ENCODE results near the gene AKAP1.

AKAP1 gene

GRCh38 chr17:57077000-57077399 lies 8.0 kb upstream of the AKAP1 start:
- Histone ChIP-seq H3K27ac (ENCODE audit: low read length) (no peak overlapping the region), H3K4me1 (ENCODE audit: control insufficient read depth, insufficient read depth, low read length) (peaks cover 9% of the 10 kb centered on the region), H3K4me3 (ENCODE audit: low read length in 2 of 2) (no peak overlapping the region), H3K27me3 (ENCODE audit: control insufficient read depth in 1 of 2, insufficient read depth in 2 of 2, low read length in 2 of 2) (no peaks in the 10 kb centered on the region), H3K9ac (ENCODE audit: low read length in 2 of 2) (no peak overlapping the region), H3K9me3 (ENCODE audit: control insufficient read depth in 2 of 2, low read length in 2 of 2) (no peaks in the 10 kb centered on the region), H3K36me3 (ENCODE audit: control insufficient read depth in 2 of 2, insufficient read depth in 2 of 2, low read length in 2 of 2) (no peaks in the 10 kb centered on the region)

- Histone ChIP-seq H3K27ac (ENCODE audit: low read length) (no peak overlapping the region), H3K27me3 (ENCODE audit: control insufficient read depth in 1 of 2, insufficient read depth in 2 of 2, low read length in 2 of 2) (no peaks in the 10 kb centered on the region), H3K4me1 (ENCODE audit: control insufficient read depth, insufficient read depth, low read length) (peaks cover 4% of the 10 kb centered on the region), H3K9me3 (ENCODE audit: control insufficient read depth in 2 of 2, low read length in 2 of 2) (no peaks in the 10 kb centered on the region), H3K36me3 (ENCODE audit: control insufficient read depth in 2 of 2, insufficient read depth in 2 of 2, low read length in 2 of 2) (no peaks in the 10 kb centered on the region), H3K4me3 (ENCODE audit: low read length in 2 of 2) (no peak overlapping the region), H3K9ac (ENCODE audit: low read length in 2 of 2) (no peak overlapping the region)
Observed at GRCh38 chr17:57078274-57078673, 6.8 kb upstream of the AKAP1 start.

GRCh38 chr17:57080718-57081117 lies 4.3 kb upstream of the AKAP1 start:
- Histone ChIP-seq H3K27me3 (ENCODE audit: control insufficient read depth in 1 of 2, insufficient read depth in 2 of 2, low read length in 2 of 2) (no peaks in the 10 kb centered on the region), H3K36me3 (ENCODE audit: control insufficient read depth in 2 of 2, insufficient read depth in 2 of 2, low read length in 2 of 2) (no peaks in the 10 kb centered on the region), H3K9me3 (ENCODE audit: control insufficient read depth in 2 of 2, low read length in 2 of 2) (no peaks in the 10 kb centered on the region), H3K4me1 (ENCODE audit: control insufficient read depth, insufficient read depth, low read length) (peaks cover 2% of the 10 kb centered on the region), H3K9ac (ENCODE audit: low read length in 2 of 2) (no peak overlapping the region), H3K27ac (ENCODE audit: low read length) (no peak overlapping the region), H3K4me3 (ENCODE audit: low read length in 2 of 2) (no peak overlapping the region)

- H3K27ac ChIP-seq (ENCODE audit: low read length): no peak overlapping the region
- H3K9me3 ChIP-seq (ENCODE audit: control insufficient read depth in 2 of 2, low read length in 2 of 2): no peaks in the 10 kb centered on the region
- H3K4me1 ChIP-seq (ENCODE audit: control insufficient read depth, insufficient read depth, low read length): peaks cover 13% of the 10 kb centered on the region
- H3K4me3 ChIP-seq (ENCODE audit: low read length in 2 of 2): no peak overlapping the region
- H3K9ac ChIP-seq (ENCODE audit: low read length in 2 of 2): no peak overlapping the region
- no peaks in the 10 kb centered on the region for H3K36me3 ChIP-seq (ENCODE audit: control insufficient read depth in 2 of 2, insufficient read depth in 2 of 2, low read length in 2 of 2)
- H3K27me3 ChIP-seq (ENCODE audit: control insufficient read depth in 1 of 2, insufficient read depth in 2 of 2, low read length in 2 of 2): no peaks in the 10 kb centered on the region
Observed at GRCh38 chr17:57082441-57082840, 2.6 kb upstream of the AKAP1 start.

GRCh38 chr17:57084361-57084801 lies 665 bp upstream of the AKAP1 start:
- H3K4me3 ChIP-seq (ENCODE audit: low read length in 2 of 2): peak overlapping the region; percentile 70 to 96
- H3K9me3 ChIP-seq (ENCODE audit: control insufficient read depth in 2 of 2, low read length in 2 of 2): no peaks in the 10 kb centered on the region
- H3K27ac ChIP-seq (ENCODE audit: low read length): peak overlapping the region; percentile 97
- H3K9ac ChIP-seq (ENCODE audit: low read length in 2 of 2): peak overlapping the region; percentile 80 to 99
- H3K27me3 ChIP-seq (ENCODE audit: control insufficient read depth in 1 of 2, insufficient read depth in 2 of 2, low read length in 2 of 2): no peaks in the 10 kb centered on the region
- H3K4me1 ChIP-seq (ENCODE audit: control insufficient read depth, insufficient read depth, low read length): peaks cover 33% of the 10 kb centered on the region
- no peaks in the 10 kb centered on the region for H3K36me3 ChIP-seq (ENCODE audit: control insufficient read depth in 2 of 2, insufficient read depth in 2 of 2, low read length in 2 of 2)

GRCh38 chr17:57085448-57086068 lies 512 bp downstream of the AKAP1 start:
- peak overlapping the region; percentile 91 to 96 for H3K4me3 ChIP-seq (ENCODE audit: low read length in 2 of 2)
- peaks cover 41% of the 10 kb centered on the region for H3K4me1 ChIP-seq (ENCODE audit: control insufficient read depth, insufficient read depth, low read length)
- peak overlapping the region; percentile 90 to 94 for H3K9ac ChIP-seq (ENCODE audit: low read length in 2 of 2)
- no peaks in the 10 kb centered on the region for H3K27me3 ChIP-seq (ENCODE audit: control insufficient read depth in 1 of 2, insufficient read depth in 2 of 2, low read length in 2 of 2)
- H3K36me3 ChIP-seq (ENCODE audit: control insufficient read depth in 2 of 2, insufficient read depth in 2 of 2, low read length in 2 of 2): no peaks in the 10 kb centered on the region
- peak overlapping the region; percentile 99 for H3K27ac ChIP-seq (ENCODE audit: low read length)
- H3K9me3 ChIP-seq (ENCODE audit: control insufficient read depth in 2 of 2, low read length in 2 of 2): no peaks in the 10 kb centered on the region

GRCh38 chr17:57086069-57086930 lies 1.3 kb downstream of the AKAP1 start:
- Histone ChIP-seq H3K27ac (ENCODE audit: low read length) (peak overlapping the region; percentile 99), H3K9me3 (ENCODE audit: control insufficient read depth in 2 of 2, low read length in 2 of 2) (no peaks in the 10 kb centered on the region), H3K36me3 (ENCODE audit: control insufficient read depth in 2 of 2, insufficient read depth in 2 of 2, low read length in 2 of 2) (no peaks in the 10 kb centered on the region), H3K4me1 (ENCODE audit: control insufficient read depth, insufficient read depth, low read length) (peaks cover 49% of the 10 kb centered on the region), H3K9ac (ENCODE audit: low read length in 2 of 2) (peak overlapping the region; percentile 90 to 94), H3K27me3 (ENCODE audit: control insufficient read depth in 1 of 2, insufficient read depth in 2 of 2, low read length in 2 of 2) (no peaks in the 10 kb centered on the region), H3K4me3 (ENCODE audit: low read length in 2 of 2) (peak overlapping the region; percentile 91 to 96)

GRCh38 chr17:57088298-57088697 lies 3.3 kb downstream of the AKAP1 start:
- Histone ChIP-seq H3K9me3 (ENCODE audit: control insufficient read depth in 2 of 2, low read length in 2 of 2) (no peaks in the 10 kb centered on the region), H3K4me3 (ENCODE audit: low read length in 2 of 2) (peak overlapping the region in 1 of 2 donors; percentile 52), H3K27me3 (ENCODE audit: control insufficient read depth in 1 of 2, insufficient read depth in 2 of 2, low read length in 2 of 2) (no peaks in the 10 kb centered on the region), H3K4me1 (ENCODE audit: control insufficient read depth, insufficient read depth, low read length) (peaks cover 67% of the 10 kb centered on the region), H3K9ac (ENCODE audit: low read length in 2 of 2) (no peak overlapping the region), H3K36me3 (ENCODE audit: control insufficient read depth in 2 of 2, insufficient read depth in 2 of 2, low read length in 2 of 2) (no peaks in the 10 kb centered on the region), H3K27ac (ENCODE audit: low read length) (peak overlapping the region; percentile 99)

GRCh38 chr17:57089391-57089790 lies 4.3 kb downstream of the AKAP1 start:
- H3K36me3 ChIP-seq (ENCODE audit: control insufficient read depth in 2 of 2, insufficient read depth in 2 of 2, low read length in 2 of 2): no peaks in the 10 kb centered on the region
- peaks cover 74% of the 10 kb centered on the region for H3K4me1 ChIP-seq (ENCODE audit: control insufficient read depth, insufficient read depth, low read length)
- no peaks in the 10 kb centered on the region for H3K9me3 ChIP-seq (ENCODE audit: control insufficient read depth in 2 of 2, low read length in 2 of 2)
- H3K4me3 ChIP-seq (ENCODE audit: low read length in 2 of 2): no peak overlapping the region
- H3K27me3 ChIP-seq (ENCODE audit: control insufficient read depth in 1 of 2, insufficient read depth in 2 of 2, low read length in 2 of 2): no peaks in the 10 kb centered on the region
- peak overlapping the region; percentile 99 for H3K27ac ChIP-seq (ENCODE audit: low read length)
- H3K9ac ChIP-seq (ENCODE audit: low read length in 2 of 2): peak overlapping the region; percentile 47 to 80

GRCh38 chr17:57090560-57091185 lies 5.6 kb downstream of the AKAP1 start:
- peaks cover 82% of the 10 kb centered on the region for H3K4me1 ChIP-seq (ENCODE audit: control insufficient read depth, insufficient read depth, low read length)
- peak overlapping the region; percentile 99 for H3K27ac ChIP-seq (ENCODE audit: low read length)
- H3K9ac ChIP-seq (ENCODE audit: low read length in 2 of 2): peak overlapping the region; percentile 80 to 84
- no peaks in the 10 kb centered on the region for H3K36me3 ChIP-seq (ENCODE audit: control insufficient read depth in 2 of 2, insufficient read depth in 2 of 2, low read length in 2 of 2)
- H3K27me3 ChIP-seq (ENCODE audit: control insufficient read depth in 1 of 2, insufficient read depth in 2 of 2, low read length in 2 of 2): no peaks in the 10 kb centered on the region
- H3K9me3 ChIP-seq (ENCODE audit: control insufficient read depth in 2 of 2, low read length in 2 of 2): no peaks in the 10 kb centered on the region
- peak overlapping the region; percentile 9 to 54 for H3K4me3 ChIP-seq (ENCODE audit: low read length in 2 of 2)
